Esophagus muscularis mucosa (tissue), 4 donors: ENCODE measurements around the gene TRPV6. TPM values are rescaled to one million over a fixed set of nuclear protein-coding genes. Genes with fewer than 3 reads are reported as not detected.

Experiments
- DNase-seq: peaks from one replicate; pipeline ENCODE4 v3.0.0-alpha.2; 2017; ENCODE audit errors: extremely low spot score
- H3K27ac ChIP-seq, 4 donors: fragments of 200-600 bp; sonication (generic); replicated peaks in 1 of 4; 1 replicate in 3 of 4; 2 replicates in 1 of 4; pipeline ENCODE4 v1.5.1; 2016 to 2019; ENCODE audit warnings: mild to moderate bottlenecking in 1 of 4
- H3K27me3 ChIP-seq, 4 donors: fragments of 200-600 bp; sonication (generic); one replicate each; pipeline versions ENCODE4 v1.5.1 to v1.6.0; 2016 to 2019
- H3K36me3 ChIP-seq, 4 donors: fragments of 200-600 bp; sonication (generic); one replicate each; pipeline ENCODE4 v1.5.1; 2016 to 2019
- H3K4me1 ChIP-seq, 4 donors: fragments of 200-600 bp; sonication (generic); one replicate each; pipeline ENCODE4 v1.5.1; 2016 to 2019
- H3K4me3 ChIP-seq, 4 donors: fragments of 200-600 bp; sonication (generic); 1 replicate in 2 of 4; 2 replicates in 2 of 4; pipeline ENCODE4 v1.5.1; 2016 to 2019; ENCODE audit warnings: mild to moderate bottlenecking in 4 of 4, moderate library complexity in 1 of 4
- H3K9me3 ChIP-seq, 4 donors: fragments of 200-600 bp; sonication (generic); 1 replicate in 3 of 4; 2 replicates in 1 of 4; pipeline ENCODE4 v1.5.1; 2016 to 2019
- CTCF ChIP-seq, 3 experiments: fragments of 200-600 bp in 2 of 3; fragments of 450-650 bp in 1 of 3; sonication (generic) in 2 of 3; IDR thresholded peaks; one replicate each; pipeline ENCODE4 v1.5.1; 2017 to 2019; ENCODE audit warnings: antibody characterized with exemption in 3 of 3, mild to moderate bottlenecking in 2 of 3, moderate library complexity in 1 of 3
- EP300 ChIP-seq: sonication (generic); formaldehyde crosslinking; IDR thresholded peaks from one replicate; pipeline ENCODE4 v1.6.1; 2017; ENCODE audit warnings: antibody characterized with exemption
- POLR2A ChIP-seq: fragments of 450-650 bp; IDR thresholded peaks from one replicate; pipeline ENCODE4 v1.6.1; 2017; ENCODE audit warnings: antibody characterized with exemption, moderate library complexity, mild to moderate bottlenecking, low read depth
- POLR2AphosphoS5 ChIP-seq, 2 donors: sonication (generic); formaldehyde crosslinking; IDR thresholded peaks; one replicate each; pipeline ENCODE4 v1.6.1; 2017; ENCODE audit warnings: antibody characterized with exemption in 2 of 2
- WGBS: methylation state at CpG from one replicate; pipeline ENCODE4 v1.1.5; 2018; 5-methylcytosine and 5-hydroxymethylcytosine counted together
- intact Hi-C: fragments of 100-400 bp; cut with DNase I; formaldehyde crosslinking; loops from one replicate; pipeline ENCODE4 v1.15.1; 2023
- total RNA-seq, 4 donors: library from RNA; depleted of rRNA; stranded (reverse); fragments of >200 nt; gene quantifications; one replicate each; pipeline versions ENCODE4 v1.1.0 to v1.2.1, GENCODE V29; 2016

TRPV6 gene
- total RNA-seq, 4 donors from 2014 or later = not detected

DNA sequence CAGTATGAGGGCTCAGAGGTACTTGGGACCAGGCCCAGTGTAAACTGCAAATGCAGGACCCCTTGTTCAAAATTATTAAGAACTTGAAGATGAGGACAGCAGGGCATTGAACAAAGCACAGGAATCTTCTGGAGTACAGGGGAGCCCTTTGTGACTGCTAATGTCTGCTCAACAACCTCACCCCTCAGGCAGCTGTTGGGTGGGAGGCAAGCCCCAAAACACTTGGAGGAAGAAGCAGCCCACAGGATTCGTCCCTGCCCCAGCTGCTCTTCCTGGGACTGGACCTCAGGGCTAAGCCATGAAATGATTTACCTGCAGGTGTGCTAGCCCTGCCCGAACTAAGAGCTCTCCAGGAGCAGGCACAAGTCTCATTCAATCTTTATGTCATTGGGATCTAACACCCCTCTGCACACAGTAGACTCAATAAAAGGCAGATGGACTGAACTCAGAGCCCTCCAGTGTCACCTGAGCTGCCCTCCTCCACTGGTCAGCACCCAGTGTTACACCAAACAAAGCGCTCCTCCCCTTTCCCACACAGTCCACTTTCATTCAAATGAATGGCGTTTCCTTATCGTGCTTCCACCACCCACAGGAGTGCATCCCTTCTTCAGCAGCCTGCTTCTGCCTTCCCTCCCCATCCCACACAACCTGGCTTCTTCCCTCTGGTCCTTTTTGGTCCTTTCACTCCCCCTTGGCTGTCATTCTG is 47.0 kb upstream of the TRPV6 start:
- DNase-seq = no peak
- Histone ChIP-seq H3K9me3 (no peaks in the 10 kb centered on the region), H3K4me3 (no peak overlapping the region), H3K36me3 (no peaks in the 10 kb centered on the region), H3K27ac (no peak overlapping the region), H3K27me3 (no peaks in the 10 kb centered on the region), H3K4me1 (no peaks in the 10 kb centered on the region)
- TF ChIP-seq CTCF (IDR thresholded peaks at IDR 0.05) (no peak), POLR2AphosphoS5 (IDR thresholded peaks at IDR 0.05) (no peak), POLR2A (no peak), EP300 (no peak)
- intact Hi-C loops = no loop called here
- 56% methylated on average over 5 of the region's 5 CpGs for WGBS

DNA sequence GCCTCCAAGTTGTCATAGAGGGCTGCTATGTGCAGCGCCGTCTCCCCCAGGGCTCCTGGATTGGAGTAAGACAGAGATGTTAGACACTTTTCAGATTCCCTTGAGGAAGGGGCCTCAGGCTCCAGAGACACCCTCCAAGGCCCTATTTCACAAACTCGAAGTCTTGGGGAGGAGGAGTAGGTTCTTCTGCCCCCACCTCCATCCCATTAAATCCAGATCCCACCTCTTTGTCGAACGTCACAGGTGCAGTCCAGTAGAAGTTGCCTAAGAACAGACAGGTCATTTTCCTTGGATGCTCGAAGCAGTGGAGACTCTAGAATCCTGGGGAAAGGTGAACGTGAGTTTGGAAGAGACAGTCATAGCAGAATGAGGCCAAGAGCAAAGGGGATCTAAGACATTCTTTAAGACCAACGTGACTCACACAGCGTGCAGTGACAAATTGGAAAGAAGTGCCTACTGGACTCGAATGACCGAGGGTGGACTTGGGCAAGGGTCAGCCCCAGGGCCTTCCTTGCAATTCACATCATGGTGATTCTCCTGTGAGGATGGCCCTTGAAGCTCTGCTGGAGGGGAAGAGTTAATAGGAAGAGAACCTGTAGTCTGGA is 44.7 kb upstream of the TRPV6 start:
- H3K4me3 ChIP-seq = no peak overlapping the region
- no peak for TF ChIP-seq EP300
- TF ChIP-seq POLR2AphosphoS5 (IDR thresholded peaks at IDR 0.05) = no peak
- no peak for TF ChIP-seq POLR2A
- no peak for TF ChIP-seq CTCF (IDR thresholded peaks at IDR 0.05)
- 92% methylated on average over 11 of the region's 11 CpGs for WGBS
- H3K27ac ChIP-seq = no peak overlapping the region
- H3K9me3 ChIP-seq = no peaks in the 10 kb centered on the region
- H3K36me3 ChIP-seq = no peaks in the 10 kb centered on the region
- intact Hi-C loops = no loop called here
- no peaks in the 10 kb centered on the region for H3K27me3 ChIP-seq
- no peak for DNase-seq
- no peaks in the 10 kb centered on the region for H3K4me1 ChIP-seq

DNA sequence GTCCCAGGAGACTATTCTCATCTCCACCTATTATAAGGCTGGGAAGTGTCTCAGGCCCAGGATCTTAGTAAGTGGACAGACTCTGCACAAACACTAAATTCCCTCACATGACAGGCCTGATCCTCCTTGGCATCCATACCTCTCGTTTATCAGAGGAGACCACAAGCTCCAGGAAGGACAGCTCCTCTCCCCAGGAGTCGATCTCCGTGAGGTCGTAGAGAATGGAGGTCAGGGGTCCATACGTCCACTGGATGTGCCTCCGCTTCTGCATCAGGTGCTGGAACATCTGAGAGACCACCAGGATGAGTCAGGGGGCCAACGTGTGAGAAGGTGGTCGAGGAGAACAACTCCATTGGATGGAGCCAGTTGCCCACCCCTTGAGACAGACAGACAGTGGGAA is 42.4 kb upstream of the TRPV6 start:
- no peak overlapping the region for H3K27ac ChIP-seq
- no peak overlapping the region for H3K4me3 ChIP-seq
- 62% methylated on average over 8 of the region's 8 CpGs for WGBS
- DNase-seq = no peak
- intact Hi-C loops = no loop called here
- no peaks in the 10 kb centered on the region for H3K9me3 ChIP-seq
- H3K4me1 ChIP-seq = no peaks in the 10 kb centered on the region
- H3K27me3 ChIP-seq = no peaks in the 10 kb centered on the region
- no peaks in the 10 kb centered on the region for H3K36me3 ChIP-seq
- no peak for TF ChIP-seq CTCF (IDR thresholded peaks at IDR 0.05)
- no peak for TF ChIP-seq EP300
- no peak for TF ChIP-seq POLR2A
- no peak for TF ChIP-seq POLR2AphosphoS5 (IDR thresholded peaks at IDR 0.05)

GRCh38 chr7:142927085-142927745 is 41.7 kb upstream of the TRPV6 start:
- TF ChIP-seq CTCF (IDR thresholded peaks at IDR 0.05) (no peak), POLR2AphosphoS5 (IDR thresholded peaks at IDR 0.05) (no peak), POLR2A (no peak)
- H3K4me3 ChIP-seq = no peak overlapping the region
- H3K27ac ChIP-seq = no peak overlapping the region
- 62% methylated on average over 7 of the region's 7 CpGs for WGBS
- H3K4me1 ChIP-seq = no peaks in the 10 kb centered on the region
- no peaks in the 10 kb centered on the region for H3K36me3 ChIP-seq
- H3K9me3 ChIP-seq = no peaks in the 10 kb centered on the region
- no peak for DNase-seq
- intact Hi-C loops = no loop called here
- no peaks in the 10 kb centered on the region for H3K27me3 ChIP-seq
